Upper lobe of left lung (tissue), 6 donors: Measurements from ENCODE around the gene TMED6. TPM values are rescaled to one million over a fixed set of nuclear protein-coding genes. Genes with fewer than 3 reads are reported as not detected.

Experiments
- ATAC-seq, 2 donors: fragments of 200-7000 bp; cut with Tn5 transposase; one replicate each; pipeline ENCODE4 v1.9.1; 2022; ENCODE audit warnings: mild to moderate bottlenecking in 2 of 2, moderate library complexity in 2 of 2; ENCODE audit not compliant: low FRiP score in 2 of 2
- DNase-seq, 2 donors: peaks; one replicate each; pipeline ENCODE4 v3.0.0-alpha.2; 2019 to 2020
- H3K27ac ChIP-seq, 4 donors: fragments of 200-600 bp; sonication (generic); one replicate each; pipeline ENCODE4 v1.5.1; 2016 to 2019
- H3K27me3 ChIP-seq, 4 donors: fragments of 200-600 bp; sonication (generic); one replicate each; pipeline ENCODE4 v1.5.1; 2017 to 2019
- H3K36me3 ChIP-seq, 4 donors: fragments of 200-600 bp; sonication (generic); one replicate each; pipeline ENCODE4 v1.5.1; 2016 to 2019
- H3K4me1 ChIP-seq, 4 donors: fragments of 200-600 bp; sonication (generic); one replicate each; pipeline ENCODE4 v1.5.1; 2018 to 2019
- H3K4me3 ChIP-seq, 4 donors: fragments of 200-600 bp; sonication (generic); one replicate each; pipeline ENCODE4 v1.5.1; 2017 to 2019; ENCODE audit warnings: mild to moderate bottlenecking in 2 of 4, moderate library complexity in 1 of 4
- H3K9me3 ChIP-seq, 4 donors: fragments of 200-600 bp; sonication (generic); one replicate each; pipeline ENCODE4 v1.5.1; 2018 to 2019
- EP300 ChIP-seq, 4 donors: sonication (generic); formaldehyde crosslinking; IDR thresholded peaks; one replicate each; pipeline ENCODE4 v1.5.1; 2017; ENCODE audit warnings: antibody characterized with exemption in 4 of 4, control low read depth in 2 of 4
- POLR2A ChIP-seq, 4 donors: fragments of 450-650 bp; IDR thresholded peaks; one replicate each; pipeline ENCODE4 v1.5.1; 2016 to 2017; ENCODE audit warnings: antibody characterized with exemption in 4 of 4, mild to moderate bottlenecking in 2 of 4
- POLR2AphosphoS5 ChIP-seq, 2 donors: sonication (generic); formaldehyde crosslinking; IDR thresholded peaks; one replicate each; pipeline ENCODE4 v1.5.1; 2017; ENCODE audit warnings: antibody characterized with exemption in 2 of 2
- WGBS, 2 donors: methylation state at CpG; one replicate each; pipeline ENCODE4 v1.1.5; 2017 to 2018; 5-methylcytosine and 5-hydroxymethylcytosine counted together
- total RNA-seq, 6 donors: library from RNA; depleted of rRNA in 4 of 6; stranded (reverse); fragments of >200 nt in 4 of 6; gene quantifications; one replicate each; pipeline versions ENCODE4 v1.1.0 to v1.2.1, GENCODE V29; 2016 to 2021
- TF ChIP-seq, protein P1 (sequence below), 6 experiments: fragments of 450-650 bp in 4 of 6; fragments of 200-600 bp in 2 of 6; sonication (generic) in 2 of 6; IDR thresholded peaks; one replicate each; pipeline ENCODE4 v1.5.1; 2016 to 2019; ENCODE audit warnings: antibody characterized with exemption in 6 of 6
- donor health status: DM: no; HTN: no; CAD: no; lungs with moderate emphysema.
- donor health status: DM: no; HTN: yes; CAD: no; lungs with severe emphysema.

The TMED6 gene
- total RNA-seq, 6 donors from 2014 or later, result 0.43 to 2.6 (median 1.1) TPM; not detected in 2

DNA sequence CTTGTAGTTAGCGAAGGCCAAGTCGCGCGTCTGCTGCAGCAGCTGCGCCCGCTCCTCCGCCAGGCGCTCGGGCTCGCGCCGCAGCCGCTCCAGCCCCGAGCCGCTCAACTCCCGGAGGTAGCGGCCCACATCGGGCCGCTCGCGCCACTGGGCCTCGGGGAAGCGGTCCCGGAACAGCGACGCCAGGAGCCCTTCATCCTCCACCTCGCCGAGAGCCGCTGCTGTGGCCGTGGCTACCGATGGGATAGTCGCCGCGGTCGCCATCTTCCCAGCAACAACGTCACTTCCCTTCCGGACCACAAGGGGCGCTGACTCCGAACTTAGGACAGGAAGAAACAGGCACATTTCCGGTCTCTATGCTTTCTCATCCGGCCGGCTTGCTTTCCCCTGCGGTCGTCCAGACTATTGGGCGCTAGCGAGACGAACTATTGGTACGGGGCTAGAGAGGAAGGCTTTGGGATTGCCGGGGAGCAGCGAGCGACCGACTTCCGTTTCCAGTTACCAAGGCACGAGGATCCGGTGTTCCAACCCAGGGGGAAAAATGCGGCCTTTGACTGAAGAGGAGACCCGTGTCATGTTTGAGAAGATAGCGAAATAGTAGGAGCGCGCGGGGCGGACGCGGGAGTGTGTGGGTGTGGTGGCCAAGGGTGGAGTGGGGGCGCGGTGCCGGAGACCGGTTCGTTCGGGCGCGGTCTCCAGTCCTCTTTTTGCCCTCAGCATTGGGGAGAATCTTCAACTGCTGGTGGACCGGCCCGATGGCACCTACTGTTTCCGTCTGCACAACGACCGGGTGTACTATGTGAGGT, 12.1 kb downstream of the TMED6 start, which contains the start of the genes COG8 and NIP7:
COG8 (minus strand) TSS at position 276 of the 806 bp plus-strand sequence; CDS start at position 264, 12 bp downstream.
NIP7 (plus strand) TSS at position 484 of the 806 bp plus-strand sequence; CDS start at position 542, 58 bp downstream.
- peak within 1 kb of the TSS; percentile 79 to 99 (median 86) for H3K4me3 ChIP-seq
- peaks cover 6 to 57% (median 35%) of the 10 kb centered on the region in 4 donors for H3K36me3 ChIP-seq
- peak within 1 kb of the TSS; percentile 85 to 93 (median 92) for H3K27ac ChIP-seq
- peak; percentile 99 for ATAC-seq
- WGBS, 2 donors, result 1 to 2% methylated on average over 22 to 48 of the region's 77 CpGs
- H3K4me1 ChIP-seq, result peaks cover 21 to 33% (median 24%) of the 10 kb centered on the region in 4 donors
- no peaks in the 10 kb centered on the region for H3K27me3 ChIP-seq
- H3K9me3 ChIP-seq, result no peaks in the 10 kb centered on the region
- peak; percentile 92 to 96 for DNase-seq
- TF ChIP-seq POLR2A (IDR thresholded peaks at IDR 0.05) (peak in 3 of 4 donors; percentile 37 to 80 (median 51)), POLR2AphosphoS5 (IDR thresholded peaks at IDR 0.05) (peak; percentile 81 to 91), EP300 (IDR thresholded peaks at IDR 0.05) (peak in 2 of 4 donors; percentile 15 to 49)
- TF ChIP-seq, protein P1, sequence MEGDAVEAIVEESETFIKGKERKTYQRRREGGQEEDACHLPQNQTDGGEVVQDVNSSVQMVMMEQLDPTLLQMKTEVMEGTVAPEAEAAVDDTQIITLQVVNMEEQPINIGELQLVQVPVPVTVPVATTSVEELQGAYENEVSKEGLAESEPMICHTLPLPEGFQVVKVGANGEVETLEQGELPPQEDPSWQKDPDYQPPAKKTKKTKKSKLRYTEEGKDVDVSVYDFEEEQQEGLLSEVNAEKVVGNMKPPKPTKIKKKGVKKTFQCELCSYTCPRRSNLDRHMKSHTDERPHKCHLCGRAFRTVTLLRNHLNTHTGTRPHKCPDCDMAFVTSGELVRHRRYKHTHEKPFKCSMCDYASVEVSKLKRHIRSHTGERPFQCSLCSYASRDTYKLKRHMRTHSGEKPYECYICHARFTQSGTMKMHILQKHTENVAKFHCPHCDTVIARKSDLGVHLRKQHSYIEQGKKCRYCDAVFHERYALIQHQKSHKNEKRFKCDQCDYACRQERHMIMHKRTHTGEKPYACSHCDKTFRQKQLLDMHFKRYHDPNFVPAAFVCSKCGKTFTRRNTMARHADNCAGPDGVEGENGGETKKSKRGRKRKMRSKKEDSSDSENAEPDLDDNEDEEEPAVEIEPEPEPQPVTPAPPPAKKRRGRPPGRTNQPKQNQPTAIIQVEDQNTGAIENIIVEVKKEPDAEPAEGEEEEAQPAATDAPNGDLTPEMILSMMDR (IDR thresholded peaks at IDR 0.05), result peak; percentile 87 to 97 (median 96)

DNA sequence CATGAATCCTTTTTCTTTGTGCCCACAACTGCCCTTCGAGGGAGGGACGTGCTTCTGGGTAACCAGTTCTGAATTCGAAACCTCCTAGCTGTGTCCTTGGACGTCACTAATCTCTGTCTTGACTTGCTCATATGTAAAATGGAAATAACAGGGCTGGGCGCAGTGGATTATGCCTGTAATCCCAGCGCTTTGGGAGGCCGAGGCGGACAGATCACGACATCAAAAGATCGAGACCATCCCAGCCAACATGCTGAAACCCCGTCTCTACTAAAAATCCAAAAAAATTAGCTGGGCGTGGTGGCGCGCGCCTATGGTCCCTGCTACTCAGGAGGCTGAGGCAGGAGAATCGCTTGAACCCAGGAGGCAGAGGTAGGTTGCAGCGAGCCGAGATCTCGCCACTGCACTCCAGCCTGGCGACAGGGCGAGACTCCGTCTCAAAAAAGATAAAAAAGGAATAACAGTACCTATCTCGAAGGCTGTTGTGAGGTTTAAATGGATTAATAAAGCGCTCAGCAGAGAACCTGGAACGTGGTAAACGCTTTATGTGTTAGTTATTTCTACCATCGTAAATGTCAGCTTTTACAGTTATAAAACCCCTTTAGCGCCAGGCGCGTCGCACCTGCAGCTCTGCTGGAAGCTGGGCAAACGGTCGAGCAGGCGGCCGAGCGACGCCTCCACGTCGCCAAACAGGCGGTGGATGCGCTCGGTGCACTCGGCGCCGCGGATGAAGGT, 12.9 kb downstream of the TMED6 start:
- H3K4me1 ChIP-seq, result peaks cover 21 to 33% (median 24%) of the 10 kb centered on the region in 4 donors
- peak overlapping the region; percentile 79 to 99 (median 86) for H3K4me3 ChIP-seq
- ATAC-seq (no peak), DNase-seq (no peak)
- H3K27ac ChIP-seq, result peak overlapping the region; percentile 85 to 93 (median 92)
- TF ChIP-seq EP300 (IDR thresholded peaks at IDR 0.05) (no peak), POLR2AphosphoS5 (IDR thresholded peaks at IDR 0.05) (no peak), POLR2A (IDR thresholded peaks at IDR 0.05) (no peak)
- TF ChIP-seq, protein P1 (IDR thresholded peaks at IDR 0.05), result no peak
- H3K9me3 ChIP-seq, result no peaks in the 10 kb centered on the region
- 20 to 39% methylated on average over 27 to 45 of the region's 46 CpGs for WGBS, 2 donors
- no peaks in the 10 kb centered on the region for H3K27me3 ChIP-seq
- H3K36me3 ChIP-seq, result peaks cover 6 to 59% (median 40%) of the 10 kb centered on the region in 4 donors

DNA sequence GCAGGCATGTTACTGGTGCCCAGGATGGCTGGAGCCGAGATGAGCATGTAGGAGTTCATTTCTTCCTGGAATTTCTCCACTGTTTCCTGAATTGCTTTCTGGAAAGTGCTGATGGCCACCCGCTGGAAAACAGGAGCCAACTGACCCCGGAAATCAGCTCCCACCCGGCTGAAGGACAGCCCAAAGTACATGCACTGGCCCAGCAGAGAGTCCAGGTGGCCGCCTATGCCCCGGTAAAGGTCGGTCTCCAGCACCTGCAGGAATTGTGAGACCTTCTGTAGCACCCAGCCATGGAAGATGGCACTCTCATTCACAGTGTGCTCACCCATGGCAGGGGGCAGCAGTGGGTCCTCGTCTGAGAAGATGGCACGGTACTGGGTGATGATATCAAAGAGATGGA, 16.9 kb downstream of the TMED6 start:
- Histone ChIP-seq H3K4me1 (peaks cover 19 to 31% (median 23%) of the 10 kb centered on the region in 4 donors), H3K4me3 (no peak overlapping the region), H3K27me3 (no peaks in the 10 kb centered on the region), H3K36me3 (peaks cover 2 to 48% (median 33%) of the 10 kb centered on the region in 4 donors), H3K9me3 (no peaks in the 10 kb centered on the region), H3K27ac (no peak overlapping the region)
- DNase-seq, result no peak
- 96 to 97% methylated on average over 9 of the region's 9 CpGs for WGBS, 2 donors
- TF ChIP-seq POLR2AphosphoS5 (IDR thresholded peaks at IDR 0.05) (no peak), EP300 (IDR thresholded peaks at IDR 0.05) (no peak), POLR2A (IDR thresholded peaks at IDR 0.05) (no peak)
- TF ChIP-seq, protein P1 (IDR thresholded peaks at IDR 0.05), result no peak
- no peak for ATAC-seq

DNA sequence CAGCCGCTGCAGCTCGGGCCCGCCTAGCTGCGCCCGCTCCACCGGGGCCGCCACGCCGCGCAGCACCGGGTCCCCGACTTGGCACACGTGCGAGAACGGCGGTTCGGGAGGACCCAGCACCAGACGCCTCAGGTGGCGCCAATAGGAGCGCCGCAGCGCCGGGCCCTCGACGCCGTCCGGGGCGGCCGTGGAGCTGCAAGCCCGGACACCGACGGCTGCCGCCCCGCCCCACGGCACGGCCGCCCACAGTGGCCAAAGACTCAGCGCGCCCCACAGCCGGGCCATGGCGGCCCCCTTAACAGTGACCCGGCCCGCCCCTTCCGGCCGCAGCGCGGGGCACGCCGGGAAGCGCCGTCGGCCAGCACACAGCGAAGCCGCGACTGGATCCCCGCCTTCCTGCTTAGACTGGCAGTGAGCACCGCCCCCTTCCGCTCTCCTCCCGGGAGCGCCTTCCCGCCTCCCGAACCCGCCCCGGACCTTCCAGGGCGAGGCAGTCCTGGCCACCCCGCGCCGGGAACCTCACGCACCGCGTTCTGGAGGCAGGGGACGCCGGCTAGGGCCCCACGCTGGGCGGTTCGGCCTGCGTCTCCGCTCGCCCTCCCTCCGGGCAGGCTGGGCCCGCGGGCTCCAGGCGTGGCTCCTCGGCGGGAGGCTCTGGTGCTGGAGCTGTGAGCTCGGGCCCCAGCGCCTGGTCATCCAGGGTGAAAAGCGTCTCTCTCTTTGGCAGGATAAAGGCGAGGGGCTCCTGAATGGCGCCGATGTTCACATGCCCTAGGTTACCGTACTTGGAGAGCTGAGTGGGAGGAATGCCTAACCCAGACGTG, 21.1 kb downstream of the TMED6 start, which contains the start of gene PDF:
PDF (minus strand) TSS at position 303 of the 824 bp plus-strand sequence; CDS start at position 285, 18 bp downstream.
- peaks cover 2 to 64% (median 31%) of the 10 kb centered on the region in 4 donors for H3K36me3 ChIP-seq
- 0 to 1% methylated on average over 19 to 20 of the region's 93 CpGs for WGBS, 2 donors
- TF ChIP-seq, protein P1 (IDR thresholded peaks at IDR 0.05), result peak in 1 of 6 experiments; percentile 51
- TF ChIP-seq POLR2A (IDR thresholded peaks at IDR 0.05) (peak in 2 of 4 donors; percentile 57 to 86), POLR2AphosphoS5 (IDR thresholded peaks at IDR 0.05) (peak; percentile 92 to 96), EP300 (IDR thresholded peaks at IDR 0.05) (peak in 1 of 4 donors; percentile 27)

More for the DNA sequence above, 21.1 kb downstream of the TMED6 start, which contains the start of gene PDF:
- Histone ChIP-seq H3K27ac (peak within 1 kb of the TSS; percentile 85 to 94 (median 89)), H3K9me3 (no peaks in the 10 kb centered on the region), H3K4me1 (peaks cover 25 to 53% (median 26%) of the 10 kb centered on the region in 4 donors), H3K4me3 (peak within 1 kb of the TSS; percentile 91 to 99 (median 96)), H3K27me3 (no peaks in the 10 kb centered on the region)
- DNase-seq (peak; percentile 97), ATAC-seq (peak; percentile 97 to 99)
